ENCODE results near the gene ZFP82.
A peak's percentile ranks its signal among the peaks of the same experiment; 100 is the strongest.

ZFP82 gene

DNA sequence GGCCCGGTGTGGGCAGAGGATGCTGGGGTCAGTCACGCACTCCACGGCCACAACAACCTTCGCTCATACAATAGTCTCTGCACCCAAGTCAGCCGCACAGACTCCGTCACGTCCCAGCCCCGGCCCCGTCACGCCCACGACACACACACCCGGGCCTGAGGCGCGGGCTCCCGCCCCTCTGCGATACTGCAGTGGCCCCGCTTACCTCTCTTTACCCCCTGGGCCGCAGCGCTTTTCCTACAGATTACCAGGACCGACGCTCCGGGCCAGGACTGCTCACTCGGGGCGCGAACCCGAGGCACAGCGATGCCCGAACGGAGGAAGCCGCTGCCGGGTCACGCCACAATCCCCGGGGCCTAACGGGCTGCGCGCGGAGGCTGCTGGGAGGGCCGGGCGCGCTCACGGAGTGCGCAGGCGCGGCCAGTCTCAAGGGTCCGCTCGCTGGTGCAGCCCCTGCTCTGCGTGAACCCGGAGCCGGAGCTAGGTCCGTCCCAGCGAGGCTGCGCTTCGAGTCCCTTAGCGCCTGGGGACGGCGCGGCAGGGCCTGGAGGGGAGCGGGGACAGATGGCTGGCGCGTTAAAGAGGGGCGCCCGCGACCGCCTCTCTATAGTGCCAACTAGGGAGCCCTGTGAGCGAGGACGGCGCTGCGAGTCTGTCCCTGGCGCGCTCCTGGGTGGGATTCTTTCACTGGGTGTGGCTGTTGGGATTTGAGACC lies at the start of gene ZFP82:
ZFP82 (minus strand) TSS at position 358 of the 715 bp plus-strand sequence. CDS start 8,855 bp downstream, outside the sequence.
- DNase-seq (ENCODE audit: low read depth) = peak; percentile 42
- TF ChIP-seq, protein P1, sequence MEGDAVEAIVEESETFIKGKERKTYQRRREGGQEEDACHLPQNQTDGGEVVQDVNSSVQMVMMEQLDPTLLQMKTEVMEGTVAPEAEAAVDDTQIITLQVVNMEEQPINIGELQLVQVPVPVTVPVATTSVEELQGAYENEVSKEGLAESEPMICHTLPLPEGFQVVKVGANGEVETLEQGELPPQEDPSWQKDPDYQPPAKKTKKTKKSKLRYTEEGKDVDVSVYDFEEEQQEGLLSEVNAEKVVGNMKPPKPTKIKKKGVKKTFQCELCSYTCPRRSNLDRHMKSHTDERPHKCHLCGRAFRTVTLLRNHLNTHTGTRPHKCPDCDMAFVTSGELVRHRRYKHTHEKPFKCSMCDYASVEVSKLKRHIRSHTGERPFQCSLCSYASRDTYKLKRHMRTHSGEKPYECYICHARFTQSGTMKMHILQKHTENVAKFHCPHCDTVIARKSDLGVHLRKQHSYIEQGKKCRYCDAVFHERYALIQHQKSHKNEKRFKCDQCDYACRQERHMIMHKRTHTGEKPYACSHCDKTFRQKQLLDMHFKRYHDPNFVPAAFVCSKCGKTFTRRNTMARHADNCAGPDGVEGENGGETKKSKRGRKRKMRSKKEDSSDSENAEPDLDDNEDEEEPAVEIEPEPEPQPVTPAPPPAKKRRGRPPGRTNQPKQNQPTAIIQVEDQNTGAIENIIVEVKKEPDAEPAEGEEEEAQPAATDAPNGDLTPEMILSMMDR (conservative IDR thresholded peaks at IDR 0.05; ENCODE audit: low read depth, low read length) = no peak

DNA sequence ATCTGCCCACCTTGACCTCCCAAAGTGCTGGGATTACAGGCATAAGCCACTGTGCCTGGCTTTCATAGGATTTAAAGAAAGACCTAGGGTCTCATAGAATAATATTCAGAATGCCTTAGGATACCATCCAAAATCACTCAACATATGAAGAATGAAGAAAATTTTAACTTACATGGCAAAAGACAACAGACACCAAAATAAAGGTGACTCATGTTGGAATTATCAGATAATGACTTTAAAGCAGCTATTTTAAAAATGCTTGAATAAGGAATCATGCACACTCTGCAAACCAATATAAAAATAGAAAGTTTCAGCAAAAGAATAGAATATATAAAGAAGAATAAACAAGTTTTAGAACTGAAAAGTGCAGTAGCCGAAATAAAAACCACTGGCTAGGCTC lies 41.6 kb upstream of the ZFP82 start:
- TF ChIP-seq, protein P1 (conservative IDR thresholded peaks at IDR 0.05; ENCODE audit: low read depth, low read length) = no peak
- H3K4me3 ChIP-seq (ENCODE audit: low read length) = no peak overlapping the region
- no peak for DNase-seq (ENCODE audit: low read depth)

More for the DNA sequence above, at the start of gene ZFP82:
- peak within 1 kb of the TSS; percentile 68 for H3K4me3 ChIP-seq (ENCODE audit: low read length)

DNA sequence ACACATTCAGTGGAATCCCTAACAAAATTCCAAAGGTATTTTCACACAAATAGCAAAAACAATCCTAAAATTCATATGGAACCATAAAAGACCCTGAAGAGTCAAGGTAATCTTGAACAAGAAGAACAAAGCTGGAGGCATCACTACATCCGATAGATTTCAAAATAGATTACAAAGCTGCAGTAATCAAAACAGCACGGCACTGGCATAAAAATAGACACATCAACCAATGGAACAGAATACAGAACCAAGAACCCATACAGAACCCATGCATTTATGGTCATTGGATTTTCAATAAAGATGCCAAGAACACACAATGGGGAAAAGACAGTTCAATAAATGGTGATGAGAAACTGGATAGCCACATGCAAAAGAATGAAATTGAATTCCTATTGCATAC lies 38.4 kb upstream of the ZFP82 start:
- no peak for DNase-seq (ENCODE audit: low read depth)
- TF ChIP-seq, protein P1 (conservative IDR thresholded peaks at IDR 0.05; ENCODE audit: low read depth, low read length) = no peak
- no peak overlapping the region for H3K4me3 ChIP-seq (ENCODE audit: low read length)

- no peak for DNase-seq (ENCODE audit: low read depth)
- no peak overlapping the region for H3K4me3 ChIP-seq (ENCODE audit: low read length)
- TF ChIP-seq, protein P1 (conservative IDR thresholded peaks at IDR 0.05; ENCODE audit: low read depth, low read length) = no peak
Measured at GRCh38 chr19:36449059-36449670, 30.7 kb upstream of the ZFP82 start.

DNA sequence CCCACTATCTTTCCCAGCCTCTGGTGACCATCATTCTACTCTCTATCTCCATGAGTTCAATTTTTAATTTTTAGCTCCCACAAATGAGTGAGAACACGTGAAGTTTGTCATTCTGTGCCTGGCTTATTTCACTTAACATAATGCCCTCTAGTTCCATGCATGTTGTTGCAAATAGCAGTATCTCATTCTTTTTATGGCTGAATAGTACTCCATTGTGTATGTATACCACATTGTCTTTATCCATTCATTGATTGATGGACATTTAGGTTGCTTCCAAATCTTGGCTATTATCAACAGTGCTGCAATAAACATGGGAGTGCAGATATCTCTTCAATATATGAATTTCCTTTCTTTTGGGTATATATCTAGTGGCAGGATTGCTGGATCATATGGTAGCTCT lies 22.9 kb upstream of the ZFP82 start:
- TF ChIP-seq, protein P1 (conservative IDR thresholded peaks at IDR 0.05; ENCODE audit: low read depth, low read length) = no peak
- H3K4me3 ChIP-seq (ENCODE audit: low read length) = no peak overlapping the region
- no peak for DNase-seq (ENCODE audit: low read depth)

- H3K4me3 ChIP-seq (ENCODE audit: low read length) = no peak overlapping the region
- TF ChIP-seq, protein P1 (conservative IDR thresholded peaks at IDR 0.05; ENCODE audit: low read depth, low read length) = no peak
- no peak for DNase-seq (ENCODE audit: low read depth)
Measured at GRCh38 chr19:36436531-36436930, 18.1 kb upstream of the ZFP82 start.

- H3K4me3 ChIP-seq (ENCODE audit: low read length) = no peak overlapping the region
- TF ChIP-seq, protein P1 (conservative IDR thresholded peaks at IDR 0.05; ENCODE audit: low read depth, low read length) = no peak
- DNase-seq (ENCODE audit: low read depth) = no peak
Measured at GRCh38 chr19:36423925-36424324, 5.5 kb upstream of the ZFP82 start.
